GM19238 (cell line): ENCODE measurements around the gene S100G.
"Not testable (repeated sequence)": the region's sequence is repeated elsewhere in the genome, so short reads cannot be mapped to it uniquely, and the experiment has no call there.

Source experiments
- DNase-seq: peaks from one replicate; pipeline ENCODE4 v3.0.0; 2011; ENCODE audit warnings: low spot score; ENCODE audit not compliant: insufficient read length

S100G gene, protein sequence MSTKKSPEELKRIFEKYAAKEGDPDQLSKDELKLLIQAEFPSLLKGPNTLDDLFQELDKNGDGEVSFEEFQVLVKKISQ

DNA sequence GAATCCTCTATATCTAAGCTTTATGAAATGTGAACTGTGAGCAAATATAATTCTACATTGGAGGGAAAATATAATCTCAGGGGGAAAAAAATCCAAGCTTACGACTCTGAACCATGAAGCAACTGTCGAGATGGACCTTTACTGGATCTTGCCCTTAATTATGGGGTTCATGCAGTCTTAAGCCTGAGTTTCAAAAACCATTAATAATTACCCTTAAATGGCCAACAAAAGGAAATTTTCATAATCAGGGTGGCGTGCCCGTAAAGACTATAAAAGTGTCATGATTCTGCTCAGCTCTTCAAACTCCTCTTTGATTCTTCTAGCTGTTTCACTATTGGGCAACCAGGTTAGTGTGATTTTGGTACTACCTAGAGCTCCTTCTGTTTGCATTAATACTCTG is at the start of gene S100G:
Gene S100G (plus strand): TSS at position 301 of the 400 bp plus-strand sequence. CDS start 849 bp downstream, outside the sequence.
- DNase-seq: no peak

DNA sequence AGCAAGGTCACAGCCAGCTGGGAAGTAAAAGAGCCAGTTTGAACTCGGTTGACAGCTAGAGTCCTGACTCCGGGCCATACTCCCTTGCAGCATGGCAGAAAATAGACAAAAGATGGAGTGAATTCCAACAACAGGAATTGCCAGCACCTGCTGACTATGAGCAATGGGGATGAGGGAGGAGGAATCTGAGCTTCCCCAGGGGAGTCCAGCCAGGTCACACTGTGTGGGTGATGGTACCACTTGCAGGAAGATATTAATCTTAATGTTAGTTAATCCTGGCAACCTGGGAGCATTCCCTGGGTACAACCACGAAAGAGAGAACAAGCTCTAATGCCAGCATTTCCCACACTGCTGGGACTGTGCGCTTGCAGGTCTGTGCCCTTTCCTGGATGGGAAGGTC is 48.1 kb upstream of the S100G start:
- DNase-seq: no peak

DNA sequence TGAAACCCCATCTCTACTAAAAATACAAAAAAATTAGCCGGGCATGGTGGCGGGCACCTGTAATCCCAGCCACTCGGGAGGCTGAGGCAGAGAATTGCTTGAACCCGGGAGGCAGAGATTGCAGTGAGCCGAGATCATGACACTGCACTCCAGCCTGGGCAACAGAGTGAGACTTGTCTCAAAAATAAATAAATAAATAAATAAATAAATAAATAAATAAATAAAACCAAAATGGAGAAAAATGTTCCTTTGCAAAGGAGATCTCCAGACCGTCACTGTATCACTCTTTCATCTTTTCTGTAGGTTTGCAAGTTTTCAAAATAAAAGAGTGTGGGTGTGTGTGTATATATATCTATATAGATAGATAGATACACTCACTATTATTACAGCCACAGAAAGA is 46.7 kb upstream of the S100G start:
- DNase-seq: not testable (repeated sequence)

DNA sequence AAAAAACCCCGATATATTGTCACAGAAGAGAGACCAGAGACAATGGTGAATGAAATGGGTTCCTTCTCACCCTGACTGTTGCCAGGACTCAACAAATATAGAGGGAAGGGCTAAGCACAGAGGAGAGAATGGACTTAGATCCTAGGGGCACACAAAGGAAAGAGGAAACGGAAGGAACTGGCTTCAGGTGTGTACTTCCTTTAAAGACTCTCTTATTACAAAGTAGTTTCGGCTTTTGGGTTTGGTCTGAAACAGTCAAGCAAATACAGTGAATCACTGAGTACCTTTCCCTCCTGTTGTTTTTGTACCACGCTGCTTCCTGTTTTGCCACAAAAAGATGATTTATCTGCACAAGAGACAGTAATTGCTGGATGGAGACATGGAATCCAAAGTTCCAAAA is 46.1 kb upstream of the S100G start:
- DNase-seq: no peak

DNA sequence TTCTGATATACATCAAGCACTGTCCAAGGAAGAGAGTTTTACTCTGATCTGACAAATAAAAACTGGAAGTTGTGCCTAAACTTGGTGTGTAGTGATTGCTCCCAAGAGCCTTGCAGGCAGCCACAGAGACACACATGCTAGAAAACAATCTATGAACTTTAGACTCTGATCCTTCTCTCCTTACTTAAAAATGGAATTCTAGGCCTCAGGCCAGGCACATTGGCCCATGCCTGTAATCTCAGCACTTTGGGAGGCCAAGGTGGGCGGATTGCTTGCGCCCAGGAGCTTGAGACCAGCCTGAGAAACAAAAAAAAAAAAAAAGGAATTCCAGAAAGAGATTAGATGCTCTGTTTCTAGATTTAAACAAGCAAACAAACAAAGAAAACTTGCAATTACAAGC is 45.6 kb upstream of the S100G start:
- no peak for DNase-seq

DNA sequence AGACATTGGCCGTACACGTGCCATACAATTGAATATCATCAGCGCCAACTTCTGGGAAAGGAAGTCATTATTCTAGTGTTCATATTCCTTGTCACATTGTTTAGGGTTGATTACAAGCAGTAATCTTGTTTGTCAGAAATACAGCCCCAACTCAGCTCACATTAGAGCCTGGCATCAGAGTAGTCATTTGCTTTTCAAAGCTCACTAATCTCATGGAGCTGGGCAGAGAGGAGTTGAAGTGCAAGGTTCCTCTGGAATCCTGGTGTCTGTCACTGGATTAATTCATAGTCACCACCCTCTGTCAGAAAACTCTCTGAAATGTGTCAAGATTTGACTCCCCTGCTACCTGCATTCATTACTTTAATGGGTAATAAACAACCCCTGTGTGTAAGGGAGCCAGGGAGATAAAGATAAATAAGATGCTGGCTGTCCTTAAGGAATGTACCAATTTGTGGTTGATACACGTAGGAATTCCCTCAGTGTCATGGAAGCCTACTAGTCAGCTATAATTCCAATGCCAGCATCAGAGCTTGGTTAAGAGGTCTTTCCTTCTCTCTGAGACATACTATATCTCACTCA is 43.7 kb upstream of the S100G start:
- no peak for DNase-seq

DNA sequence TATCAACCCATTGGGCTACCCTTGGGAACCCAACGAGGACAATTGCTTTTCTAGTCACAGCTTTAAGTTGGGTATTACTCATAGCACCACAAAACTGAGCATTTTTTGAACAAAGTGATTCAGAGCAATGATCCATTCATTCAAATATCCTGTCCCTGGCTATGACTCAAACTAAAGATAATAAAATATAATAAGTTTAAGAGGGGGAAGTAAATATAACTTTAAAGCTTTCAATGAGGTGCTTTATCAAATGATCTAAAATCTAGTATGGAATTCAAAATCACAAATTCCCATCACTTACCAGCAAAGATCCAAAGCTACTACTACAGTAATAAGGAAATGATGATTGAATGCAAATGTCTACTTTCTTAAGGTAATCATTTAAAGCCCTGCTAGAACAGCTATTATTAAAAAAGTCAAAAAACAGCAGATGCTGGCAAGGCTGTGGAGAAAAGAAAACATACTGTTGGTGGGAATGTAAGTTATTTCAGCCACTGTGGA is 39.8 kb upstream of the S100G start:
- no peak for DNase-seq

DNA sequence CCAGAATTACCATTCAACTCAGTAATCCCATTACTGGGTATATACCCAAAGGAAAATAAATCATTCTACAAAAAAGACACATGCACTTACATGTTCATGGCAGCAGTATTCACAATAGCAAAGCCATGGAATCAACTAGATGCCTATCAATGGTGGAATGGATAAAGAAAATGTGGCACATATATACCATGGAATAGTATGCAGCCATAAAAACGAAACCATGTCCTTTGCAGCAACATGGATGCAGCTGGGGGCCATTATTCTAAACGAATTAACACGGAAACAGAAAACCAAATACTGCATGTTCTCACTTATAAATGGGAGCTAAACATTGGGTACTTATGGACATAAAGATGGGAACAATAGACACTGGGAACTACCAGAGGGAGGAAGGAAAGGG is 39.3 kb upstream of the S100G start:
- DNase-seq: not testable (repeated sequence)

DNA sequence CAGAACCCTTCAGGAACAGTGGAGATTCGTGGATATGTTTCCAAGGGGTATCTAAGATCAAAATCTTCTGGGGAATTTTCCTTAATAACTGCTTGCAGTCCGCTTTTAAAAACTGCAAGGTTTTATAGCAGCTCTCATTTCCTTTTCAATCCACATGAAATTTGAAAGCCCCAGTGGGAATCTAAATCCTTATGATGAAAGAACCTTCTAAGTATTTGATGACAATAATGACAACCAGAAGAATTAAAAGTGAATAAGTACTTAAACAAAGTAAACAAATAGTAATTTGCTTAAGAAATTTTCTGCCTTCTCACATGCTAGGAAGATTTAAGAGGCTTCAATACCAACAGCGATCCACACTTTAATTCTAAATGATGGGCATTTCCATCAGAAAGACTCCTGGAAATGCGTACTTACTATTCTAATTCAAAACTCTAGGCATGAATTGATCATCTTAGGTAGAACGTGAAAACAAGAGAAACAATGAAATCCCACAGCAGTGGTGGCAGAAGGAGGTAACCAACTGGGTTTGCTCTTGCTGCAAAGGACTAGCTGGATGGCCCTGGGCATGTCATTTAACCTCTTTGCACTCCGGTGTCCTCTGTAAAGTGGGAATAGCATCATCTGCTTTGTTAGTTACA is 37.6 kb upstream of the S100G start:
- no peak for DNase-seq

DNA sequence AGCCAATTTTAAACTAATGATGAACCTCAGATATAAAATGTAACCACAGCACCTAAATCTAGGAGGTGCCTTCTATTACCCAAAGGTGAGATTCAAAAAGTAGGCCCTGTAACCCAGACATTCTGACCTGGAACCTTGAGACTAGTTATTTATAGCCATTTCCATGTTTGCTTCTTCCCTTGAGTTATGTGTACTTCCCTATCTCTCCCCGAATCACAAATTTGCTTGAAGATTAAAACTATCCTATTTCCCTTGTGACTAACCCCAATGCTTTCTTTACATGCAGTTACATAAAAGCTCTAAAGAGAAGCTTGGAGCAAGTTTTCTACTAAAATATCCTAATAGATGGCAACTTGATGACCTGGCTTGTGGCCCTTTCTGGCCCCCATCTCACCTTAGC is 32.6 kb upstream of the S100G start:
- DNase-seq: no peak

DNA sequence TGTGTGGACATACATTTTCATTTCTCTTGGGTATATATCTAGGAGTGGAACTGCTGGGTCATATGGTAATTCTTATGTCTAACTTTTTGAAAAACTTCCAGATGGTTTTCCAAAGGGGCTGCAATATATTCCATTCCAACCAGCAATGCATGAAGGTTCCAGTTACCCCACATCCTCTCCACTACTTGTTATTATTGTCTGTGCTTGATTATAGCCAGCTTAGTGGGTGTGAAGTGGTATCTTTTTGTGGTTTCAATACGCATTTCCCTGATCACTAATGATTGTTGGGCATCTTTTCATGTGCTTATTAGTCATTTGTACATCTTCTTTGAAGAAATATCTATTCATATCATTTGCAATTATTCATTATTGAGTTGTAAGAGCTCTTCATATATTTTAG is 31.5 kb upstream of the S100G start:
- no peak for DNase-seq

DNA sequence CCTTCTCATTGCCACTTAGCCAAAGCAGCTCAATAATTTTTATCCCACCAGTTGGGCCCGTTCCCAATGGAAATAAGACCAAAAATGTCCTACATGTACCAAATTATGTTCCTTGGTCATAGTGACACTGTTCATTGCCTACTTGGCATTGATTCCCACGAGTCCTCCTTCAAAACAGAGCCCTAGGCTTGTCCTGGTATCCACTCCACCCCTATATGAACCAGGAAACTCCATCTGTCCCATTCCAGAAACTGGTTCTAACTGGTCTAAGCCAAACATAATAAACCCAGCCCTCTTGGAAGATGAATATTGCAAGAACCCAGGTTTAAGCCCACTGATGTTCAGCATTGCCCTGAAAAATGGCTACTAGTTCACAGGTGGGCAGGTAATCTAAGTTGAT is 30.9 kb upstream of the S100G start:
- no peak for DNase-seq

DNA sequence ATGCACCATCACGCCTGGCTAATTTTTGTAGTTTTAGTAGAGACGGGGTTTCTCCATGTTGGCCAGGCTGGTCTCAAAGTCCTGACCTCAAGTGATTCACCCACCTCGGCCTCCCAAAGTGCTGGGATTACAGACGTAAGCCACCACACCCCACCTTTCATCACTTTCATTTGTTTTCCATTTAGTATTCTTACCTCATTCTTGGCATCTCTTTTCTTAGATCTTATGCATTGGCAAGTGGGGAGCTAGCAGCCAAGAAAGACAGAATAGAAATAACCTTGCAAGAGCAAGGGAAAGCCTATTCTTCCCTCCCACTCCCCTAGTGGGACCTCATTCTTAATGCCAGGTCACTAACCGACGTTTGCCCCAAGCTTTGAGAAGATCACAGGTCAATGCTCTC is 21.4 kb upstream of the S100G start:
- DNase-seq: not testable (repeated sequence)

DNA sequence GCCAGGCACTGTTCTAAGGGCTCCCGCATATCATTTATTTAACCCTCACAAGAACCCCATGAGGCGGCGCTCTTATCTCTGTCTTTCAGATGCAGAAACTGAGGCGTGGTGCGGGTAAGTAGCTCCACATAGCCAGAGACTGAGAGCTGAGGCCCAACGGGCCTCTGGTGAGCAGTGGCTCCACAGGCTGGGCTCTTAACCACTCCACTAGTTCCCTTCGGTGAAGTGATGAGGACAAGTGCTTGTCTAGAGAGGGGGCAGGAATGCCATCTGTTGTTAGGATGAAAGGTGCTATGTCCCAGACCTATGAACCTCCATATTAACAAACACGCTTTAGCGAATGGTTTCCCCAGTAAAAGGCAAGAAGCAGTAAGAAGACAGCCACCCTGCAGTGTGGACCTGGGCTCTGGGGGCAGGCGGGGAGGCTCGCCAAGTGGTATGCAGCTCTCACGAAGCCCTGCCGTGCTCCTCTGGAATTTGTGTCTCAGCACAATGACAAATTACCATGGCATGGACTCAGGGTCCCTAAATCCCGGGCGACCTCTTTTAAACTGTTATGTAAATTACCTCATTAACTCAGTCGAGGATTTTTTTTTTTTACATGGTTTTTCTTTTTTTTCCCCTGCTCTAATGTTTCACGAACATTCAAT is 20.9 kb upstream of the S100G start:
- DNase-seq: no peak

DNA sequence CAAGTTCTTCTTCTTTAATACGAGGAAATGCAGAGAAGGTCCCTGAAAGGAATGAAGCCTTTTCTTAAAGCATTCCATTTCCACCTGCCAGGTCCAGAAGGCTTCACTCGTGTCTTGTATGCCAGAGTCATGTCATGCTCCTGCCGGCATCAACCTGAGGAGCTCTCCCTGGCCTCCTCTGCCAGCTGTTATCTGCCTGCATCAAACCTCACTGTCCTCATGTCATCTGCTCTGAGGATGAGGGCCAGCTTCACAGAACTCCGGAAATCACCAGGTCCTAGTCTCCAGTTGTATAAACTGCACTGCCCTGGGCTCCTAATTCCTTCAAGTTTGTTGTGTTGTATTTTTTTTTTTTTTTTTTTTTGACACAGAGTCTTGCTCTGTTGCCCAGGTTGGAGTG is 20.0 kb upstream of the S100G start:
- DNase-seq: no peak

DNA sequence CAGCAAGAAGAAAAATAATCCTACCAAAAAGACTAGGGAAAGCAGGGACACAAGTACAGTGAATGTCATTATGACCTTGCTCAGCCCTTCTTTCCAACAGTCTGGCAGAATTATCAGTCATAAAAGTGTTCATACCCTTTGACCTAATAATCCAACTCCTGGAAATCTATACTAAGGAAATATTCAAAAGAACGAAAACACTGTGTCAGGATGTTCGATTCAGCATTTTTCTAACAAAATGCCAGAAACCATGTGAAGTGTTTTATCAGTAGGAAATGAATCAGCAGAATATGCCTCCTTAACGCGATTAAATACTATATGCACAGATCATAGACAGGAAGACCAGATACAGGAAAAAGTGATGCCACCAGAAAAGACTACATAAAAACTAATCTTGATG is 16.2 kb upstream of the S100G start:
- DNase-seq: no peak

DNA sequence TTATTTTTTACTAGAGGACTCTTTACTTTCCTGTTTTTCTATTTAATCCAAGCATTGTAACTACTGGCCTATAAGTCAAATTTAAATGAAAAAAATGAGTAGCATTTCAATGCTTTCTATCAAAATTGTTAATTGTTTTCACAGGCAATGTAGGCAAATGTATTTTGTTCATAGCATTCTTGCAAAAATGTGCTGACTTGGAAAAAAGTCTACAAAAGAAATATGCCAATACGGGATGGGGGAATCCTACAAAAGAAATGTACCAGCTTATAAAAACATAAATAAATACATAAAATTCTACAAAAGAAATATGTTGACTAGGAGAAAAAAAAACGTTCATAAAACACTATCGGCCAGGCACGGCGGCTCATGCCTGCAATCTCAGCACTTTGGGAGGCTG is 14.9 kb upstream of the S100G start:
- DNase-seq: no peak

DNA sequence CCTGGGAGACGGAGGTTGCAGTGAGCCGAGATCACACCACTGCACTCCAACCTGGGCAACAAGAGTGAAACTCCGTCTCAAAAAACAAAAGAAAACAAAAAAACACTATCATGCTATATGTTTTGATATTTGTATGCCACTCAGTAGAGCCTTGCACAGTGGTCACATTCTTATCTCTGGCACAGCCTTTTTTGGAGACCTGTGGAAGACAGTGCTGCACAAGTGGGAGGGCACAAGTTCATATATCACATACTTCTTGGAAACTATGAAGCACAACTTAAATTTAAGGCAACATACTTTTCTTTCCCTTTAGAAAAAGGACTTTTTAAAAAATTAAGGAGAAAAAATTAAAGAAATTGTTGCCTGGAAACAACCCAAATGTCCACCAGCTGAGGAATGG is 14.4 kb upstream of the S100G start:
- DNase-seq: no peak

DNA sequence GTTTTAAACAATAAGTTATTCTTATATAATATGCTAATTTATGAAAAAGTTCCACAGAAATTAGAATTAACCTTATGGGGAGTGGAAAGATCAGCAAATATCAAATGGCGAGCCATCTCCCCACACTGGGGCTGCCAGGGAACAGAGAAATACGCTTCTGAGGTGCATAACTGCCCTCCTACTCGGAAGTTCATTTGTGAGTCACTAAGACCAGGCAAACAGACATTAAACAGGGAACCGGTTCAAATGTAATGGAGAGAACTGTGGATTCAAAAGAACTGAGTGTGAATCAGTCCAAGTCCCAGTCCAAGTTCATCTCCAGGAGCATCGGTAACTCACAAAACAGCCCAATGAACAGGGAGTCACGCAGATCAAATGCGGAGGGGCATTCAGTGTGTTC is 11.4 kb upstream of the S100G start:
- DNase-seq: no peak

DNA sequence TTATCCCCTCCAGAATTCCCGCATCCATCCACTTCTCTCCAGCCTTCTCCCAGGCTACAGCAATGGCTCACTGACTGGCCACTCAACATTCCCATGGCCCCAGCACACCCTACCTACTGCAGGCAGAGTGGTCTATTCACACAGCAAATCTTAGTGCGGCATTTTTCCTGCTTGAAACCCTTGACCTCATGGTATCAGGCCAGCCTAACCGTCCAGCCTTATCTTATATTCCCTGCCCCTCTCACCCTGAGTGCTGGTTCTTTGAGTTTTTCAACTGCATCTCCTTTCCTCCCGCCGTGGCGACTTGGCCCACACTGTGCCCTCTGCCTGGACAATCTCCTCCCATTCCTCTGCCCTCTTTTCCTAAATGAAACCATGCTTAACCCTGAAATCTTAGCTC is 10.0 kb upstream of the S100G start:
- no peak for DNase-seq

DNA sequence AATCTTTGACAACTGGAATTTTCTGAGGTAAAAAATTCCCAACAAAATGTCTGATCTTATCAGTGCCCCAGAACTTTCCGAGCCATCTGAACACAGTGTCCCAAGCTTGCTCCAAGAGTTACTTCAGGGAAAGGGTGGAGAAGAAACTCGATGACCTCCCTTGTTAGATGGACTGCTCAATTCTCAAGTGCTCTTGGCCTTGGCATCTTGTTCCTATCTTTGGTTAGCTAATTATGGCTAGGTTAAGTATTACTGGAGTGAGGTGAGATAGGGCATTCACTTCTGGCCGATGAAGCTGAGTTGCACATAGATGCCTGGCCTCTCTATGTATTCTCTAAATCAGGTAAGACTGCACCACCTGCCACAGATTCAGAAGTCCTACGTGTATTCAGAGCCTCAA is 9.1 kb upstream of the S100G start:
- DNase-seq: no peak

DNA sequence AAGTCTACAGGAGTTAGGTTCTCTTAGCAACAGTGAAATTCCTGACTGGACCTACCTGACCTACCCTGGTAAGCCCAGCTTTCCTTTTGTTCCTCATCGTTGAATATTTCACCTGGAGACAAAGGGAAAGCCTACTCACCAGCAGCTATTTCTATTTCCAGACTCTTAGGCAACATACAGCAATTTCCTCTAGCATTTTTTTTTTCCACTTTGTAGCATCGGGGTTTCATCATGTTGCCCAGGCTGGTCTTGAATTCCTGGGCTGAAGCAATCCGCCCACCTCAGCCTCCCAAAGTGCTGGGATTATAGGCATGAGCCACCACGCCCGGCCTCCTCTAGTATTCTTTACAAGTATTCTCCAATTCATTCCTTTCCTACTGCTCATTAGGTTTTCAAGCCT is 6.8 kb upstream of the S100G start:
- DNase-seq: no peak
